ENCODE measurements around the gene RNF169. TPM values are rescaled to one million over a fixed set of nuclear protein-coding genes. Genes with fewer than 3 reads are reported as not detected.

RNF169 gene
- total and polyA plus RNA-seq, 2 donors (not counting 1 experiment from before 2014, with no cell fraction given), result 12.3 to 32.2 TPM

- Histone ChIP-seq H2AFZ (ENCODE audit: low read length) (no peak overlapping the region), H3K4me3 (replicated peaks in 1 of 4; ENCODE audit: control extremely low read depth in 1 of 4, insufficient read depth in 1 of 4, low read depth in 3 of 4, low read length in 4 of 4) (no peak overlapping the region), H3K4me1 (ENCODE audit: control insufficient read depth, extremely low read depth, insufficient read depth, low read length) (peaks cover 1% of the 10 kb centered on the region), H3K36me3 (ENCODE audit: control insufficient read depth, insufficient read depth, low read length) (peaks cover 2% of the 10 kb centered on the region), H3K27me3 (ENCODE audit: control insufficient read depth, insufficient read depth, low read length) (no peaks in the 10 kb centered on the region), H3K27ac (ENCODE audit: insufficient read depth, low read length) (no peak overlapping the region), H3K9ac (ENCODE audit: insufficient read depth, low read length) (no peak overlapping the region), H4K20me1 (ENCODE audit: control insufficient read depth, extremely low read depth, insufficient read depth, low read length) (no peaks in the 10 kb centered on the region), H3K4me2 (ENCODE audit: extremely low read depth, insufficient read depth, low read length) (no peak overlapping the region), H3K79me2 (ENCODE audit: control insufficient read depth, insufficient read depth, low read length) (peaks cover under 1% of the 10 kb centered on the region), H3K9me3 (ENCODE audit: control insufficient read depth, insufficient read depth, low read depth, low read length) (no peaks in the 10 kb centered on the region)
- TF ChIP-seq EZH2 (IDR thresholded peaks at IDR 0.05; ENCODE audit: low read length, missing control alignments) (no peak), CTCF (conservative IDR thresholded peaks at IDR 0.05 in 1 of 2, IDR thresholded peaks at IDR 0.05 in 1 of 2; ENCODE audit: low read depth in 1 of 2, low read length in 2 of 2) (no peak)
- DNase-seq (ENCODE audit: low read depth in 2 of 2), result no peak
These were observed 78.3 kb downstream of the RNF169 start for GRCh38 chr11:74826901-74827300.

GRCh38 chr11:74837191-74837590 lies 88.5 kb downstream of the RNF169 start:
- H3K4me2 ChIP-seq (ENCODE audit: extremely low read depth, insufficient read depth, low read length), result no peak overlapping the region
- no peaks in the 10 kb centered on the region for H3K4me1 ChIP-seq (ENCODE audit: control insufficient read depth, extremely low read depth, insufficient read depth, low read length)
- DNase-seq (ENCODE audit: low read depth in 2 of 2), result no peak
- H3K36me3 ChIP-seq (ENCODE audit: control insufficient read depth, insufficient read depth, low read length), result peaks cover 7% of the 10 kb centered on the region
- H3K27ac ChIP-seq (ENCODE audit: insufficient read depth, low read length), result no peak overlapping the region
- no peaks in the 10 kb centered on the region for H3K27me3 ChIP-seq (ENCODE audit: control insufficient read depth, insufficient read depth, low read length)
- H4K20me1 ChIP-seq (ENCODE audit: control insufficient read depth, extremely low read depth, insufficient read depth, low read length), result no peaks in the 10 kb centered on the region
- H2AFZ ChIP-seq (ENCODE audit: low read length), result no peak overlapping the region
- TF ChIP-seq CTCF (conservative IDR thresholded peaks at IDR 0.05 in 1 of 2, IDR thresholded peaks at IDR 0.05 in 1 of 2; ENCODE audit: low read depth in 1 of 2, low read length in 2 of 2), result no peak
- H3K79me2 ChIP-seq (ENCODE audit: control insufficient read depth, insufficient read depth, low read length), result no peaks in the 10 kb centered on the region
- H3K9me3 ChIP-seq (ENCODE audit: control insufficient read depth, insufficient read depth, low read depth, low read length), result no peaks in the 10 kb centered on the region
- H3K9ac ChIP-seq (ENCODE audit: insufficient read depth, low read length), result no peak overlapping the region
- no peak overlapping the region for H3K4me3 ChIP-seq (replicated peaks in 1 of 4; ENCODE audit: control extremely low read depth in 1 of 4, insufficient read depth in 1 of 4, low read depth in 3 of 4, low read length in 4 of 4)

- H3K27ac ChIP-seq (ENCODE audit: insufficient read depth, low read length), result no peak overlapping the region
- no peak overlapping the region for H3K4me3 ChIP-seq (replicated peaks in 1 of 4; ENCODE audit: control extremely low read depth in 1 of 4, insufficient read depth in 1 of 4, low read depth in 3 of 4, low read length in 4 of 4)
- no peak overlapping the region for H3K4me2 ChIP-seq (ENCODE audit: extremely low read depth, insufficient read depth, low read length)
- H3K9ac ChIP-seq (ENCODE audit: insufficient read depth, low read length), result no peak overlapping the region
- peak in 1 of 2 donors; percentile 78 for DNase-seq (ENCODE audit: low read depth in 2 of 2)
- no peaks in the 10 kb centered on the region for H3K27me3 ChIP-seq (ENCODE audit: control insufficient read depth, insufficient read depth, low read length)
- H3K4me1 ChIP-seq (ENCODE audit: control insufficient read depth, extremely low read depth, insufficient read depth, low read length), result no peaks in the 10 kb centered on the region
- H3K36me3 ChIP-seq (ENCODE audit: control insufficient read depth, insufficient read depth, low read length), result peaks cover 11% of the 10 kb centered on the region
- no peaks in the 10 kb centered on the region for H4K20me1 ChIP-seq (ENCODE audit: control insufficient read depth, extremely low read depth, insufficient read depth, low read length)
- H3K9me3 ChIP-seq (ENCODE audit: control insufficient read depth, insufficient read depth, low read depth, low read length), result no peaks in the 10 kb centered on the region
- no peaks in the 10 kb centered on the region for H3K79me2 ChIP-seq (ENCODE audit: control insufficient read depth, insufficient read depth, low read length)
- TF ChIP-seq EZH2 (IDR thresholded peaks at IDR 0.05; ENCODE audit: low read length, missing control alignments), result no peak
- TF ChIP-seq CTCF (conservative IDR thresholded peaks at IDR 0.05 in 1 of 2, IDR thresholded peaks at IDR 0.05 in 1 of 2; ENCODE audit: low read depth in 1 of 2, low read length in 2 of 2), result no peak
- H2AFZ ChIP-seq (ENCODE audit: low read length), result no peak overlapping the region
These were observed 89.5 kb downstream of the RNF169 start for GRCh38 chr11:74838188-74838587.
